HL-60 (cell line): Measurements from ENCODE around the gene MAPK11.
A peak's percentile ranks its signal among the peaks of the same experiment; 100 is the strongest.

ENCODE experiments used
- DNase-seq, 2 experiments: peaks; one replicate each; pipeline ENCODE4 v3.0.0-alpha.2; 2010 to 2020; ENCODE audit warnings: low read depth in 1 of 2, low spot score in 1 of 2
- H3K27ac ChIP-seq: fragments of 250-450 bp; sonication (Bioruptor Pico); replicated peaks from 2 replicates; pipeline ENCODE4 v1.5.1; 2020; ENCODE audit warnings: mild to moderate bottlenecking, moderate library complexity
- H3K27me3 ChIP-seq: fragments of 250-450 bp; sonication (Bioruptor Pico); 2 replicates; pipeline ENCODE4 v1.5.1; 2021; ENCODE audit warnings: mild to moderate bottlenecking, moderate library complexity; ENCODE audit not compliant: insufficient read depth, poor library complexity, severe bottlenecking
- H3K4me3 ChIP-seq: replicated peaks from 2 replicates; pipeline ENCODE4 v1.5.1; 2011; ENCODE audit warnings: mild to moderate bottlenecking, control low read depth, low read length; ENCODE audit not compliant: insufficient read depth
- CTCF ChIP-seq: IDR thresholded peaks from one replicate; pipeline ENCODE4 v1.5.1; 2011; ENCODE audit warnings: low read length, control low read depth, inconsistent platforms; ENCODE audit not compliant: insufficient read depth
- GABPA ChIP-seq: IDR thresholded peaks from 2 replicates; pipeline ENCODE4 v1.6.1; 2012; ENCODE audit warnings: low read depth
- POLR2AphosphoS5 ChIP-seq: IDR thresholded peaks from 2 replicates; pipeline ENCODE4 v1.6.1; 2012; ENCODE audit warnings: low read depth
- REST ChIP-seq: IDR thresholded peaks from 2 replicates; pipeline ENCODE4 v1.6.1; 2012; ENCODE audit warnings: low read depth; ENCODE audit not compliant: insufficient replicate concordance
- SPI1 ChIP-seq: IDR thresholded peaks from 2 replicates; pipeline ENCODE4 v1.6.1; 2012; ENCODE audit warnings: low read depth, mild to moderate bottlenecking, borderline replicate concordance

Gene MAPK11

GRCh38 chr22:50253046-50253915, 16.9 kb downstream of the MAPK11 start:
- no peak for DNase-seq
- Histone ChIP-seq H3K4me3 (no peak overlapping the region), H3K27ac (no peak overlapping the region), H3K27me3 (no peaks in the 10 kb centered on the region)
- TF ChIP-seq POLR2AphosphoS5: no peak
- TF ChIP-seq GABPA: no peak

GRCh38 chr22:50252082-50253045, 17.8 kb downstream of the MAPK11 start:
- no peaks in the 10 kb centered on the region for H3K27me3 ChIP-seq
- no peak for TF ChIP-seq GABPA
- peak; percentile 33 for TF ChIP-seq CTCF
- TF ChIP-seq POLR2AphosphoS5: no peak
- H3K27ac ChIP-seq: no peak overlapping the region
- peak in 1 of 2 experiments; percentile 77 for DNase-seq
- H3K4me3 ChIP-seq: no peak overlapping the region

- no peak for DNase-seq
- Histone ChIP-seq H3K27me3 (no peaks in the 10 kb centered on the region), H3K4me3 (peak overlapping the region; percentile 83), H3K27ac (no peak overlapping the region; the same call in 1 of the 2 replicates)
- TF ChIP-seq GABPA: no peak
- TF ChIP-seq POLR2AphosphoS5: no peak
- no peak for TF ChIP-seq SPI1
- no peak for TF ChIP-seq REST
- TF ChIP-seq CTCF: no peak
Measured at GRCh38 chr22:50251477-50252081, 18.6 kb downstream of the MAPK11 start.

GRCh38 chr22:50250555-50251476, 19.4 kb downstream of the MAPK11 start, which contains the start of gene HDAC10:
TSS of gene HDAC10 (minus strand) at chr22:50251265. CDS start at chr22:50251032, 233 bp downstream.
- no peaks in the 10 kb centered on the region for H3K27me3 ChIP-seq
- peak; percentile 79 to 85 for DNase-seq
- TF ChIP-seq SPI1: no peak
- TF ChIP-seq GABPA: peak; percentile 29; the same call in 1 of the 2 replicates
- TF ChIP-seq POLR2AphosphoS5: peak; percentile 70
- peak within 1 kb of the TSS; percentile 77 for H3K27ac ChIP-seq
- peak within 1 kb of the TSS; percentile 83 for H3K4me3 ChIP-seq
